ENCODE data around the gene ADAMTS7.
"Not testable (repeated sequence)": the region's sequence is repeated elsewhere in the genome, so short reads cannot be mapped to it uniquely, and the experiment has no call there.

Gene ADAMTS7

GRCh38 chr15:78750974-78751601 lies 60.2 kb downstream of the ADAMTS7 start:
- peak; percentile 74 for DNase-seq (ENCODE audit: low read depth)

GRCh38 chr15:78750566-78750965 lies 60.7 kb downstream of the ADAMTS7 start:
- DNase-seq (ENCODE audit: low read depth) = no peak

- no peak for DNase-seq (ENCODE audit: low read depth)
Observed at GRCh38 chr15:78749831-78750230, 61.4 kb downstream of the ADAMTS7 start.

GRCh38 chr15:78747877-78748276 lies 63.4 kb downstream of the ADAMTS7 start:
- not testable (repeated sequence) for DNase-seq (ENCODE audit: low read depth)

GRCh38 chr15:78741674-78742073 lies 69.6 kb downstream of the ADAMTS7 start:
- not testable (repeated sequence) for DNase-seq (ENCODE audit: low read depth)

- DNase-seq (ENCODE audit: low read depth) = no peak
Observed at GRCh38 chr15:78740904-78741274, 70.4 kb downstream of the ADAMTS7 start.

DNA sequence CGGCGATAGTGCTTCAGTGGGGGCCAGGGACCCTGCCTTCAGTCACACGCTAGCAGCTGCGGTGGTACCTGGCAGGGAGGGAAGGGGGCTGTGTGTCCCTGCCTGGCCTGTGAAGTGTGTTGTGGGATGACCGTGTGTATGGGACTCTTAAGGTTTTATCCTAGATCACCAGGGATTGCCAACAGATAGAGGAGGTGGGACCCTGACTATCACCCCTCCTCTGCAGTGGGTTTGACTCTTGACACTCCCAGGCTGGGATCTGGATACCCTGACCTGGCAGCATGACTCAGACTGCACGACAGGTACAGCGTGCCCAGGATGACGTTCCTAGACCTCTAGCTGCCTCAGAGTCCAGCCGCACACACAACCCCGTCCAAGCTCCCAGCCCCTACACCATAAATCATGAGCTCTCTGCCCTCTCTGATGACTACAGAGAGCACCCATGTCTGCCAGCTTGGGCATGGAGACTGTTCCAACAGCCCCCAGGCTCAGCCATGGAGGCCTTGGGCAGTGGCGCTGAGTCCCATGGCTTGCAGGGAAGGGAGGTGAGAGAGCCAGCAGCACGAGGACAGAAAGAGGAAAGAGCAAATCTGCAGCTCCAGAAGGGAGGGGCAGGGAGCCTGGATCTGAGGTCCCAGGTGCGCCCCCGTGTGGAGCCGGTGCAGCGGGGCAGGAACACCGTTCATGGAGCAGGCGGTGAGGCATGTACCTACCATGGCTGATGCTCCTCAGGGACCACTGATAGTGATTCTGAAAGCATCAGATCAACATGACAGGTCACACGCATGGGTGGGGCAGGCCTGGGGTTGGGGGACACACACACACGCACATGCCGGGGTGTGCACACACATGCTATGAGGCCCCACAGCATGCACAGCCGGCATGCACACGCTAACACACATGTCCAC lies 71.0 kb downstream of the ADAMTS7 start:
- DNase-seq (ENCODE audit: low read depth) = no peak

DNA sequence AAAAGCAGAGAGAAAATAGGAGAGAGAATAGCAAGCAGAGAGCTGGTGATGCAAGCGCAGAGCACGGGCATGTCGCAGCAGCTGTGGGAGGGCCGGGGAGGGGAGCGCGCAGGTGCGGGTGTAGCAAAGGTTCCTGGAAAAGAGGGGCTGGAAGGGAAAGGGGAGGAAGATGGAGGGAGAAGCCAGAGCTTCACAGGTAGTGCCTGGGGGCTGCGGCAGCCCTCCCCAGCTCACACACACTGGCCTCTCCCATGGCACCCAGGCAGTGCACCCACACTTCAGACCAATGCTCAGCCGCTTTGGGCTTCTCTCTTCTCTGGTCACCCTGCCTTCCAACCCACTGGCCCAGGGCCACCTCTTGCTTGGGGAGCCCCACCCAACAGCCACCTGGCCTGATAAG lies 72.1 kb downstream of the ADAMTS7 start:
- DNase-seq (ENCODE audit: low read depth) = no peak

DNA sequence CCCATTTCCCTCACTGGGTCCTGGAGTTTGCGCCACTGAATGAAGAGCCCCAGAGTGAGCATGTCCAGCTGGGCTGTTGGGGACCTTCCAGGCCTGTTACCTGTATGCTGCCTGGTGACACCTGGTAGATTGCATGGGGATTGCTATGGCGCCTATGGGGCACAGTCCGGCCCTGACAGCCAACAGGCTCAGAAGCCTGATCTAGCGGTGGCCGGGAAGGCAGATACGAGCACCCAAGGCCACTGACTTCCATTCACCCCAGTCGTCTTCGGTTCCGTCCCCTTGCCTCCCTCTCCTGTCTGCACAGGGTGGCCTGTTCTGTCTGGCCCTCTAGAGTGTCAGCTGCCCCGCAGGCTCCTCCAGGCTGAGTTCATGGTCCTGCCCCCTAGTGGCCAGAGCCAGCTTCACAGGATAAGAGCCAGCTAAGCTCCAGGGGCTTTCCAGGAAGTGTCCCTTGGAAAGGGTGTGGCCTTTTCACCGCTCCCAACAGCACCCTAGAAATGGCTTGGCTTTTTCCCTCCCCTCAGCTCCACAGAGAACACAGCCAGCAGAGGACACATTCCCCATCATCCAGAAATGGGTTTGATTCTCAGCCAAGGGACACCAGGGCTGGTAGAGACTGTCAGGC lies 73.2 kb downstream of the ADAMTS7 start:
- peak; percentile 19 for DNase-seq (ENCODE audit: low read depth)

- no peak for DNase-seq (ENCODE audit: low read depth)
Observed at GRCh38 chr15:78737187-78737820, 74.0 kb downstream of the ADAMTS7 start.

- not testable (repeated sequence) for DNase-seq (ENCODE audit: low read depth)
Observed at GRCh38 chr15:78736286-78736685, 75.0 kb downstream of the ADAMTS7 start.

DNA sequence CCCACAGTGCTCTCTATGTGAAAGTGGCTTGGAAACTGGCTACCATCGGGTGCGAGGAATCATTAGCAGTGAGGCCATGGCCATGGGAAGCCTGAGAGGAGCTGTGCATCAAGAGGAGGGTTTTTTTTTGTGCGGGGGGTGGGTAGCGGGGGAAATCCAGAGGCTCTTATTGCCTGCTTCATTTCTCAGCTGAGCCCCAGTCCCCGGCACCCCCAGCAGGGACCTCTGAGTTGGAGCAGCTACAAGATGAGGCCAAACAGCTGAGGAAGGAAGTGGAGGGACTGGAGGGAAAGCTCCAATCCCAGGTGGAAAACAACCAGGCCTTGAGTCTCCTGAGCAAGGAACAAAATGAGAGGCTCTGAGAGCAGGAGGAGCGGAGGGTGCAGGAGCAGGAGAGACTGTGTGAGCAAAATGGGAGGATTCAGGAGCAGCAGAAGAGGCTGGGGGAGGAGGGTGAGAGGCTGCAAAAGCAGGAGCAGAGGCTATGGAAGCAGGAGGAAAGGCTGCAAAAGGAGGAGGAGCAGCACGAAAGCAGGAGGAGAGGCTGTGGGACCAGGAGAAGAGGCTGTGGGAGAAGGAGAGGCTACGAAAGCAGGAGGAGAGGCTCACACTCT lies 76.7 kb downstream of the ADAMTS7 start:
- no peak for DNase-seq (ENCODE audit: low read depth)

- no peak for DNase-seq (ENCODE audit: low read depth)
Observed at GRCh38 chr15:78732634-78733033, 78.6 kb downstream of the ADAMTS7 start.

- no peak for DNase-seq (ENCODE audit: low read depth)
Observed at GRCh38 chr15:78730955-78731354, 80.3 kb downstream of the ADAMTS7 start.

- not testable (repeated sequence) for DNase-seq (ENCODE audit: low read depth)
Observed at GRCh38 chr15:78728427-78728826, 82.8 kb downstream of the ADAMTS7 start.

- DNase-seq (ENCODE audit: low read depth) = no peak
Observed at GRCh38 chr15:78727561-78727960, 83.7 kb downstream of the ADAMTS7 start.

DNA sequence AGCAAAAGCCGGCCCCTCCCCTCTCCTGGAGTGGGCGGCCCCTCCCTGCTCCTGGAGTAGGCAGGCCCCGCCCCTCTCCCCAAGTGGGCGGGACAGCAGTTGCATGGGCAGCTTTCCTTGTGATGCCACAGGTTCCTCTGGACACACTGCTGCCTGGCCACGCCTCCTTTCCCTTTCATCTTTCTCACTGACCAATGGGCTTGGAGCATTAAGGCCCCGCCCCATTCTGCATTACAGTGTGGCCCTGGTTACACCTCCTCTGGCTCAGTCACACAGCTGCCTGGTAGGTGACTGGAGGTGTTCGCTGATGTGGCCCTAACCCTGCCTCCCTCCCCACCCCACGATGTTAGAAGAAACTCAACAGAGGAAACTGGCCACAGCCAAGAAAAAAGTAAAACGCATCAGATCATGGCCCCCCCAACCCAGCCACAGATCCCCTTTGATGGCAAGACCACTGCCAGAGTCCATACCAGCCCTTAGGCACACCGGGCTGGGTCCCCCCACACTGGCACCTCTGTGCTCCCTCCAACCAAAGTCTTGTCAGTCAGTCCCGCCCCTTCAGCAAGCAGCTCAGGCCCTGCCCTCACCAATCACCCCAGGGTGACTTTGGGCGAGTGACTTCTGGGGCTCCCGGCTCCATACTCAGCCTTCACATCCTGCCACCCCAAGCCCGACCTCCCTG lies 84.3 kb downstream of the ADAMTS7 start:
- no peak for DNase-seq (ENCODE audit: low read depth)

DNA sequence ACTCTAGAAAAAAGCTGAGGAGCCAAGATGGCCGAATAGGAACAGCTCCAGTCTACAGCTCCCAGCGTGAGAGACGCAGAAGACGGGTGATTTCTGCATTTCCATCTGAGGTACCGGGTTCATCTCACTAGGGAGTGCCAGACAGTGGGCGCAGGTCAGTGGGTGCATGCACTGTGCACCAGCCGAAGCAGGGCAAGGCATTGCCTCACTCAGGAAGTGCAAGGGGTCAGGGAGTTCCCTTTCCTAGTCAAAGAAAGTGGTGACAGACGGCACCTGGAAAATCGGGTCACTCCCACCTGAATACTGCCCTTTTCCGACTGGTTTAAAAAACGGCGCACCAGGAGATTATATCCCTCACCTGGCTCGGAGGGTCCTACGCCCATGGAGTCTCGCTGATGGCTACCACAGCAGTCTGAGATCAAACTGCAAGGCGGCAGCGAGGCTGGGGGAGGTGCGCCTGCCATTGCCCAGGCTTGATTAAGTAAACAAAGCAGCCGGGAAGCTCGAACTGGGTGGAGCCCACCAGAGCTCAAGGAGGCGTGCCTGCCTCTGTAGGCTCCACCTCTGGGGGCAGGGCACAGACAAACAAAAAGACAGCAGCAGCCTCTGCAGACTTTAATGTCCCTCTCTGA lies 91.3 kb downstream of the ADAMTS7 start:
- not testable (repeated sequence) for DNase-seq (ENCODE audit: low read depth)

GRCh38 chr15:78718837-78719236 lies 92.4 kb downstream of the ADAMTS7 start:
- DNase-seq (ENCODE audit: low read depth) = no peak

GRCh38 chr15:78717956-78718656 lies 93.2 kb downstream of the ADAMTS7 start:
- no peak for DNase-seq (ENCODE audit: low read depth)

Measured in stimulated activated CD8-positive, alpha-beta memory T cell treated with anti-CD3 and anti-CD28 coated beads, Interleukin-12 subunit alpha, Interleukin-12 subunit beta, amount 100 ng/mL, for 4 hours (primary cell).